NB4 (cell line): ENCODE results near the gene BLOC1S4.

Experiments
- DNase-seq: peaks from one replicate; pipeline ENCODE4 v3.0.0; 2010; ENCODE audit warnings: low read depth
- H3K4me3 ChIP-seq: one replicate; pipeline ENCODE4 v1.5.1; 2011; ENCODE audit warnings: mild to moderate bottlenecking, low read depth, low read length, moderate library complexity
- CTCF ChIP-seq: IDR thresholded peaks from one replicate; pipeline ENCODE4 v1.5.1; 2012; ENCODE audit warnings: low read depth, low read length
- MAX ChIP-seq: IDR thresholded peaks from 2 replicates; pipeline ENCODE4 v1.6.1; 2011; ENCODE audit warnings: low read depth, low read length
- MYC ChIP-seq: IDR thresholded peaks from 2 replicates; pipeline ENCODE4 v1.6.1; 2011; ENCODE audit warnings: low read depth, low read length
- POLR2A ChIP-seq: IDR thresholded peaks from 2 replicates; pipeline ENCODE4 v1.6.1; 2011; ENCODE audit warnings: mild to moderate bottlenecking; ENCODE audit not compliant: insufficient read length; ENCODE audit errors: extremely low read depth

BLOC1S4 gene

GRCh38 chr4:6718932-6719610, 3.1 kb downstream of the BLOC1S4 start:
- no peak overlapping the region for H3K4me3 ChIP-seq
- TF ChIP-seq POLR2A (no peak), CTCF (no peak)
- DNase-seq = no peak

GRCh38 chr4:6719611-6720179, 3.7 kb downstream of the BLOC1S4 start:
- no peak overlapping the region for H3K4me3 ChIP-seq
- no peak for TF ChIP-seq MAX
- no peak for TF ChIP-seq POLR2A
- no peak for TF ChIP-seq CTCF
- no peak for TF ChIP-seq MYC
- no peak for DNase-seq

- TF ChIP-seq POLR2A (no peak), MAX (peak; percentile 68), CTCF (peak; percentile 97), MYC (peak; percentile 68; the same call in 1 of the 2 replicates)
Observed at GRCh38 chr4:6720202-6720699, 4.3 kb downstream of the BLOC1S4 start.

GRCh38 chr4:6721121-6721520, 5.1 kb downstream of the BLOC1S4 start:
- DNase-seq = no peak
- TF ChIP-seq POLR2A (no peak), CTCF (no peak)
- H3K4me3 ChIP-seq = no peak overlapping the region

More at GRCh38 chr4:6720202-6720699, 4.3 kb downstream of the BLOC1S4 start:
- DNase-seq = peak; percentile 86
- H3K4me3 ChIP-seq = no peak overlapping the region

GRCh38 chr4:6722891-6723290, 6.9 kb downstream of the BLOC1S4 start:
- TF ChIP-seq MYC (no peak), POLR2A (no peak)
- H3K4me3 ChIP-seq = no peak overlapping the region
- DNase-seq = no peak

GRCh38 chr4:6723851-6724250, 7.9 kb downstream of the BLOC1S4 start:
- H3K4me3 ChIP-seq = no peak overlapping the region
- no peak for DNase-seq
- no peak for TF ChIP-seq MAX
- no peak for TF ChIP-seq POLR2A
- no peak for TF ChIP-seq CTCF
- TF ChIP-seq MYC = no peak
